NCI-H748 (cell line): ENCODE data around the gene LRFN2.

Experiments used
- DNase-seq: peaks from one replicate; lab custom pipeline; 2025; ENCODE audit not compliant: unreplicated experiment; lab: John Stamatoyannopoulos, UW

The LRFN2 gene

GRCh38 chr6:40520084-40520483 is 67.1 kb downstream of the LRFN2 start:
- no peak for DNase-seq

- no peak for DNase-seq
Measured at GRCh38 chr6:40517654-40518053, 69.5 kb downstream of the LRFN2 start.

GRCh38 chr6:40516429-40516828 is 70.7 kb downstream of the LRFN2 start:
- no peak for DNase-seq

- no peak for DNase-seq
Measured at GRCh38 chr6:40512340-40512739, 74.8 kb downstream of the LRFN2 start.

GRCh38 chr6:40511884-40512283 is 75.3 kb downstream of the LRFN2 start:
- DNase-seq: no peak

- DNase-seq: no peak
Measured at GRCh38 chr6:40510442-40510841, 76.7 kb downstream of the LRFN2 start.

- no peak for DNase-seq
Measured at GRCh38 chr6:40509716-40510260, 77.4 kb downstream of the LRFN2 start.

GRCh38 chr6:40509086-40509485 is 78.1 kb downstream of the LRFN2 start:
- DNase-seq: no peak

- DNase-seq: peak; percentile 22
Measured at GRCh38 chr6:40506954-40507353, 80.2 kb downstream of the LRFN2 start.

GRCh38 chr6:40505191-40505810 is 81.9 kb downstream of the LRFN2 start:
- no peak for DNase-seq

GRCh38 chr6:40504274-40504673 is 82.9 kb downstream of the LRFN2 start:
- no peak for DNase-seq

GRCh38 chr6:40500227-40500626 is 86.9 kb downstream of the LRFN2 start:
- no peak for DNase-seq

- no peak for DNase-seq
Measured at GRCh38 chr6:40499215-40499614, 87.9 kb downstream of the LRFN2 start.

- no peak for DNase-seq
Measured at GRCh38 chr6:40498148-40498547, 89.0 kb downstream of the LRFN2 start.

- DNase-seq: no peak
Measured at GRCh38 chr6:40492187-40492586, 95.0 kb downstream of the LRFN2 start.

GRCh38 chr6:40490508-40490907 is 96.7 kb downstream of the LRFN2 start:
- no peak for DNase-seq

- no peak for DNase-seq
Measured at GRCh38 chr6:40489798-40490197, 97.4 kb downstream of the LRFN2 start.

GRCh38 chr6:40486576-40486975 is 100.6 kb downstream of the LRFN2 start:
- DNase-seq: no peak

GRCh38 chr6:40485795-40486194 is 101.4 kb downstream of the LRFN2 start:
- DNase-seq: no peak

- peak; percentile 53 for DNase-seq
Measured at GRCh38 chr6:40485300-40485699, 101.9 kb downstream of the LRFN2 start.

GRCh38 chr6:40484066-40484465 is 103.1 kb downstream of the LRFN2 start:
- DNase-seq: no peak

- peak; percentile 21 for DNase-seq
Measured at GRCh38 chr6:40482532-40482931, 104.6 kb downstream of the LRFN2 start.

GRCh38 chr6:40480678-40481077 is 106.5 kb downstream of the LRFN2 start:
- DNase-seq: no peak
